ENCODE results near the gene PNPLA6.

DNA sequence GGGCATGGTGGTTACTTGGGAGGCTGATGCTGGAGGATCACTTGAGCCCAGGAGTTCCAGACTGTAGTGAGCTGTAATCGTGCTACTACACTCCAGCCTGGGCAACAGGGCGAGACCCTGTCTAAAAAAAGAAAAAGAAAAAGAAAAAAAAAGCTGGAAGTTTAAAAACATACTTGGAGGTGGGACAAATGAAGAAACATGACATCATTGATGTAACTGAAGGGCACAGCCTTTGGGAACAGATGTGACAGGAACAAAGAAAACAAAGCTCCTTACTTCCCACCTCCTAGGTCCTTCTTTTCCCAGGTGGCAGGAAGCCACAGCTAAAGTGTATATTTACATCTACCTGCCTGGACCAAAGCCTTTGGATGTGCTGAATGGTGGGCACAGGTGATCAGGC lies 48.6 kb upstream of the PNPLA6 start:
- TF ChIP-seq ZZZ3 (IDR thresholded peaks at IDR 0.05) = no peak
- no peak for TF ChIP-seq ZNF766 (CRISPR knock-in tag; conservative IDR thresholded peaks at IDR 0.05)
- no peak for TF ChIP-seq MEF2D (tag; conservative IDR thresholded peaks at IDR 0.05; ENCODE audit: low read depth)
- TF ChIP-seq, protein P1, sequence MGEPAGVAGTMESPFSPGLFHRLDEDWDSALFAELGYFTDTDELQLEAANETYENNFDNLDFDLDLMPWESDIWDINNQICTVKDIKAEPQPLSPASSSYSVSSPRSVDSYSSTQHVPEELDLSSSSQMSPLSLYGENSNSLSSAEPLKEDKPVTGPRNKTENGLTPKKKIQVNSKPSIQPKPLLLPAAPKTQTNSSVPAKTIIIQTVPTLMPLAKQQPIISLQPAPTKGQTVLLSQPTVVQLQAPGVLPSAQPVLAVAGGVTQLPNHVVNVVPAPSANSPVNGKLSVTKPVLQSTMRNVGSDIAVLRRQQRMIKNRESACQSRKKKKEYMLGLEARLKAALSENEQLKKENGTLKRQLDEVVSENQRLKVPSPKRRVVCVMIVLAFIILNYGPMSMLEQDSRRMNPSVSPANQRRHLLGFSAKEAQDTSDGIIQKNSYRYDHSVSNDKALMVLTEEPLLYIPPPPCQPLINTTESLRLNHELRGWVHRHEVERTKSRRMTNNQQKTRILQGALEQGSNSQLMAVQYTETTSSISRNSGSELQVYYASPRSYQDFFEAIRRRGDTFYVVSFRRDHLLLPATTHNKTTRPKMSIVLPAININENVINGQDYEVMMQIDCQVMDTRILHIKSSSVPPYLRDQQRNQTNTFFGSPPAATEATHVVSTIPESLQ (CRISPR knock-in tag; IDR thresholded peaks at IDR 0.05) = no peak
- TF ChIP-seq, protein P2, sequence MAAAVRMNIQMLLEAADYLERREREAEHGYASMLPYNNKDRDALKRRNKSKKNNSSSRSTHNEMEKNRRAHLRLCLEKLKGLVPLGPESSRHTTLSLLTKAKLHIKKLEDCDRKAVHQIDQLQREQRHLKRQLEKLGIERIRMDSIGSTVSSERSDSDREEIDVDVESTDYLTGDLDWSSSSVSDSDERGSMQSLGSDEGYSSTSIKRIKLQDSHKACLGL (CRISPR knock-in tag; IDR thresholded peaks at IDR 0.05; ENCODE audit: borderline replicate concordance, poor library complexity, severe bottlenecking) = no peak
